Left lung (tissue), 10 donors: Measurements from ENCODE around the gene ATP2B1. TPM values are rescaled to one million over a fixed set of nuclear protein-coding genes. Genes with fewer than 3 reads are reported as not detected.

Source experiments
- ATAC-seq: fragments of 200-7000 bp; cut with Tn5 transposase; one replicate; pipeline ENCODE4 v1.9.1; 2020; ENCODE audit warnings: moderate library complexity
- DNase-seq, 4 donors: peaks; one replicate each; pipeline ENCODE4 v3.0.0-alpha.2; 2013 to 2020
- H3K27ac ChIP-seq, 2 donors: fragments of 200-600 bp; sonication (generic) in 1 of 2; one replicate each; pipeline versions ENCODE4 v1.5.0 to v1.8.0; 2020 to 2021
- H3K27me3 ChIP-seq, 2 donors: fragments of 200-600 bp; sonication (generic) in 1 of 2; one replicate each; pipeline versions ENCODE4 v1.5.0 to v1.8.0; 2020 to 2021
- H3K36me3 ChIP-seq, 2 donors: fragments of 200-600 bp; sonication (generic) in 1 of 2; one replicate each; pipeline versions ENCODE4 v1.5.0 to v1.8.0; 2020 to 2021
- H3K4me1 ChIP-seq, 2 donors: fragments of 200-600 bp; one replicate each; pipeline ENCODE4 v1.8.0; 2021
- H3K4me3 ChIP-seq, 2 donors: fragments of 200-600 bp; sonication (generic) in 1 of 2; one replicate each; pipeline versions ENCODE4 v1.5.0 to v1.8.0; 2020 to 2021; ENCODE audit warnings: mild to moderate bottlenecking in 1 of 2
- H3K9me3 ChIP-seq, 2 donors: fragments of 200-600 bp; sonication (generic) in 1 of 2; one replicate each; pipeline versions ENCODE4 v1.5.0 to v1.8.0; 2020 to 2021
- intact Hi-C, 2 donors: fragments of 100-400 bp; cut with DNase I; formaldehyde crosslinking; loops; one replicate each; pipeline versions ENCODE4 v1.11.2 to v1.14.2; 2022
- polyA plus RNA-seq, 6 donors: library from polyadenylated mRNA; unstranded; fragments of 120-200 nt; gene quantifications; one replicate each; pipeline ENCODE4 v1.2.1, GENCODE V29; 2013; ENCODE audit not compliant: insufficient read length in 6 of 6
- total RNA-seq, 2 donors: library from RNA; stranded (reverse); fragmentation: NEBNext Ultra II Directional; extraction: Animal tissue kit (Norgen Biotek cat#: 25700); gene quantifications; one replicate each; pipeline ENCODE4 v1.2.1, GENCODE V29; 2021
- TF ChIP-seq, protein P1 (sequence below), 2 donors: fragments of 200-600 bp; sonication (generic) in 1 of 2; IDR thresholded peaks; one replicate each; pipeline versions ENCODE4 v1.5.0 to v1.8.0; 2021; ENCODE audit warnings: antibody characterized with exemption in 2 of 2
- donor health status: DM: no; HTN: yes; CAD: no.
- donor health status: DM: no; HTN: no; CAD: no.

Gene ATP2B1
- total and polyA plus RNA-seq, 8 donors, result 29.4 to 96.6 (median 88.7) TPM

DNA sequence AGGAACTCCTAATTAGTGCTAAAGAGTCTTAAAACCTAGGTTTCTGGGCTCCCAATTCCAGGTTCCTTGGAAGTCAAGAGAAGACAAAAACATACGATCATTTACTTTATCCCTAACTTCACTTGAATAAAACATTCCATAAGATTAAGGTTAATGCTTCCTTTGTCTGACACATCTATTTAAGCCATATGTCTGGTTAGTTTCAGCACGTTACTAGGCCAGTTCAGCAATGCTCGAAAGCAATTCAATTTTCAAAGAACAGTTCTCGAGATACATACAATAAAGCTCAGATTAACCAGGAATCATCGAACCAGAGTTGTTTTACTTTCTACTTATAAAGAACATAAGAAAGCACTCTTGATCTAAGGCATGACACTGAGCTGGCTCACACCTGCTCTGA, 114.8 kb downstream of the ATP2B1 start:
- DNase-seq (no peak), ATAC-seq (no peak)
- no peak overlapping the region for H3K4me3 ChIP-seq
- H3K36me3 ChIP-seq, result peaks cover 0 to 16% of the 10 kb centered on the region in 2 donors
- no peak overlapping the region for H3K27ac ChIP-seq
- intact Hi-C loops, result no loop called here
- no peaks in the 10 kb centered on the region for H3K4me1 ChIP-seq
- no peaks in the 10 kb centered on the region for H3K27me3 ChIP-seq
- TF ChIP-seq, protein P1, sequence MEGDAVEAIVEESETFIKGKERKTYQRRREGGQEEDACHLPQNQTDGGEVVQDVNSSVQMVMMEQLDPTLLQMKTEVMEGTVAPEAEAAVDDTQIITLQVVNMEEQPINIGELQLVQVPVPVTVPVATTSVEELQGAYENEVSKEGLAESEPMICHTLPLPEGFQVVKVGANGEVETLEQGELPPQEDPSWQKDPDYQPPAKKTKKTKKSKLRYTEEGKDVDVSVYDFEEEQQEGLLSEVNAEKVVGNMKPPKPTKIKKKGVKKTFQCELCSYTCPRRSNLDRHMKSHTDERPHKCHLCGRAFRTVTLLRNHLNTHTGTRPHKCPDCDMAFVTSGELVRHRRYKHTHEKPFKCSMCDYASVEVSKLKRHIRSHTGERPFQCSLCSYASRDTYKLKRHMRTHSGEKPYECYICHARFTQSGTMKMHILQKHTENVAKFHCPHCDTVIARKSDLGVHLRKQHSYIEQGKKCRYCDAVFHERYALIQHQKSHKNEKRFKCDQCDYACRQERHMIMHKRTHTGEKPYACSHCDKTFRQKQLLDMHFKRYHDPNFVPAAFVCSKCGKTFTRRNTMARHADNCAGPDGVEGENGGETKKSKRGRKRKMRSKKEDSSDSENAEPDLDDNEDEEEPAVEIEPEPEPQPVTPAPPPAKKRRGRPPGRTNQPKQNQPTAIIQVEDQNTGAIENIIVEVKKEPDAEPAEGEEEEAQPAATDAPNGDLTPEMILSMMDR (IDR thresholded peaks at IDR 0.05), result no peak
- H3K9me3 ChIP-seq, result no peaks in the 10 kb centered on the region

DNA sequence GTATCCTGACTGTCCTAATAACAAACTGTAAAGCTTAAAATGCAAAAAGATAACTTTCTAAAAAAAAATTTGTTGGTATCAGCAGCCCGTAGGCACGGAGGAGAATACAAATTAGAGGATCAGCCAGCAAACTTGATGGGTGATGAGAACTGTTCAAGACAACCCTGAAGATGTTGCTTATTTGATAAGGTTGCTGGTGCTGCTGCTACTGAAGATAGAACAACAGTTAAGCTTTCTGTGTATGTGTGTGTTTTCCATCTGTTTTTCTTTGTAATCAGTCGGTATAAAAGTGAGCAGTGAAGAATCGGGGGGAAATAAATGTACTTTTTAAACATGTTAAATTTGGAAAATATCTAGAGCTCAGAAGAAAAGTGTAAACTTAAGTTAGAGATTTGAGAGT, 115.4 kb downstream of the ATP2B1 start:
- no peak for DNase-seq
- H3K36me3 ChIP-seq, result peaks cover 0 to 10% of the 10 kb centered on the region in 2 donors
- no peaks in the 10 kb centered on the region for H3K9me3 ChIP-seq
- no peaks in the 10 kb centered on the region for H3K4me1 ChIP-seq
- H3K4me3 ChIP-seq, result no peak overlapping the region
- no peak overlapping the region for H3K27ac ChIP-seq
- TF ChIP-seq, protein P1 (IDR thresholded peaks at IDR 0.05), result no peak
- intact Hi-C loops, result no loop called here
- no peak for ATAC-seq
- H3K27me3 ChIP-seq, result no peaks in the 10 kb centered on the region

- Histone ChIP-seq H3K27me3 (no peaks in the 10 kb centered on the region), H3K9me3 (no peaks in the 10 kb centered on the region), H3K4me1 (no peaks in the 10 kb centered on the region), H3K27ac (no peak overlapping the region), H3K36me3 (peaks cover 0 to 8% of the 10 kb centered on the region in 2 donors), H3K4me3 (no peak overlapping the region)
- TF ChIP-seq, protein P1 (IDR thresholded peaks at IDR 0.05), result no peak
- ATAC-seq (no peak), DNase-seq (no peak)
- intact Hi-C loops, result no loop called here
These were observed 118.9 kb downstream of the ATP2B1 start for GRCh38 chr12:89589753-89590152.

DNA sequence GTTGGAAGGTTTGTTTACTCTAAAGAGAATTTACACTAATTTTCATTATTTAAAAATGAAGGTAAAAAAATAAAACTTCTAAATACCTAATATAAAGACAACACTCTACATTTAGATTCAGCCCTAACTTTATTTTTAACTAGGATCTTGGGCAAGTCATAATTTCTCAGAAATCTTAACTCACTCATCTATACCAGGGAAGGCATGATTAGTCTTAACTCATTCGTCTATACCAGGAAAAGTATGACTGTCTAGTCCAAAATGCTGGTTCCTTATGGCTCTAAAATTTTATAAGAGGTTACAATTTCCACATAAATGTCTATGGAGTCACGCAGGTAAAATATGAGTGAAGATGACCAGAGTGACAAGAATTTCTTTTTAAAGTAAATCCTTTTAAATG, 130.1 kb downstream of the ATP2B1 start:
- Histone ChIP-seq H3K27ac (no peak overlapping the region), H3K27me3 (no peaks in the 10 kb centered on the region), H3K4me1 (peaks cover 0 to 6% of the 10 kb centered on the region in 2 donors), H3K4me3 (no peak overlapping the region), H3K9me3 (no peaks in the 10 kb centered on the region), H3K36me3 (no peaks in the 10 kb centered on the region)
- ATAC-seq, result no peak
- TF ChIP-seq, protein P1 (IDR thresholded peaks at IDR 0.05), result no peak
- no peak for DNase-seq
- intact Hi-C loops, result no loop called here

GRCh38 chr12:89576572-89577220, 131.9 kb downstream of the ATP2B1 start:
- Histone ChIP-seq H3K27ac (no peak overlapping the region), H3K27me3 (no peaks in the 10 kb centered on the region), H3K4me3 (no peak overlapping the region), H3K4me1 (peaks cover 0 to 6% of the 10 kb centered on the region in 2 donors), H3K9me3 (no peaks in the 10 kb centered on the region), H3K36me3 (no peaks in the 10 kb centered on the region)
- TF ChIP-seq, protein P1 (IDR thresholded peaks at IDR 0.05), result no peak
- DNase-seq, result no peak
- intact Hi-C loops, result no loop called here
- no peak for ATAC-seq
